GM12878 (cell line): ENCODE data around the gene SAMD9L. TPM values are rescaled to one million over a fixed set of nuclear protein-coding genes. Genes with fewer than 3 reads are reported as not detected.

Experiments
- ATAC-seq: fragments of 200-7000 bp; cut with Tn5 transposase; 3 replicates; pipeline ENCODE4 v1.9.1; 2020; ENCODE audit warnings: mild to moderate bottlenecking, moderate library complexity
- Bru-seq: library from RNA; stranded (reverse); fragments of 400-500 nt; gene quantifications from one replicate; lab custom pipeline; 2021; lab: Mats Ljungman, UMichigan
- BruChase-seq, 2 experiments: library from RNA; stranded (reverse); fragments of 400-500 nt; gene quantifications; one replicate each; lab custom pipeline; 2021; lab: Mats Ljungman, UMichigan
- BruUV-seq: library from RNA; stranded (reverse); fragments of 400-500 nt; replicated peaks from 2 replicates; lab custom pipeline; 2021; lab: Mats Ljungman, UMichigan
- CTCF ChIA-PET: fragments of 300-600 bp; sonication (Branson Sonifier 250); formaldehyde crosslinking; extraction: SDS; loops from one replicate; lab custom pipeline; 2021; ENCODE audit warnings: inconsistent platforms; lab: Yijun Ruan, JAX
- POLR2A ChIA-PET: fragments of 350-600 bp; formaldehyde crosslinking; extraction: SDS; loops from one replicate; lab custom pipeline; 2021; ENCODE audit warnings: inconsistent platforms; lab: Charles Lee
- RAD21 ChIA-PET: fragments of 300-600 bp; sonication (Branson Sonifier 250); formaldehyde crosslinking; loops from one replicate; lab custom pipeline; 2023; ENCODE audit warnings: antibody characterized with exemption; ENCODE audit not compliant: unreplicated experiment; lab: Charles Lee
- SMC1A ChIA-PET: fragments of 300-600 bp; sonication (Branson Sonifier 250); formaldehyde crosslinking; loops from one replicate; lab custom pipeline; 2023; ENCODE audit not compliant: unreplicated experiment, uncharacterized antibody; lab: Charles Lee
- DNase-seq: peaks from one replicate; pipeline ENCODE4 v3.0.0-alpha.2; 2011; ENCODE audit warnings: low read depth, low spot score
- FAIRE-seq: peaks from 3 replicates; lab custom pipeline; 2011; peaks lifted over from hg19 to GRCh38; lab: Jason Lieb, UNC
- H2AFZ ChIP-seq: 2 replicates; pipeline ENCODE4 v1.6.0; 2011; ENCODE audit warnings: low read depth, low read length, control low read depth; ENCODE audit not compliant: control insufficient read depth
- H3K27ac ChIP-seq: 2 replicates; pipeline ENCODE4 v1.5.1; 2011; ENCODE audit warnings: control low read depth; ENCODE audit not compliant: control insufficient read depth, insufficient read depth
- H3K27me3 ChIP-seq, 2 experiments: replicated peaks in 1 of 2; 2 replicates each; pipeline versions ENCODE4 v1.6.0 to v1.6.1; 2011; ENCODE audit warnings: low read length in 1 of 2; ENCODE audit not compliant: control insufficient read depth in 2 of 2, insufficient read depth in 2 of 2
- H3K36me3 ChIP-seq, 2 experiments: 2 replicates each; pipeline ENCODE4 v1.5.1; 2011; ENCODE audit warnings: low read length in 1 of 2; ENCODE audit not compliant: control insufficient read depth in 2 of 2, insufficient read depth in 2 of 2
- H3K4me1 ChIP-seq: 2 replicates; pipeline ENCODE4 v1.6.1; 2011; ENCODE audit warnings: mild to moderate bottlenecking, low read length, moderate library complexity, mixed read lengths; ENCODE audit not compliant: control insufficient read depth, insufficient read depth
- H3K4me2 ChIP-seq: 2 replicates; pipeline ENCODE4 v1.6.0; 2011; ENCODE audit warnings: control low read depth; ENCODE audit not compliant: control insufficient read depth, insufficient read depth
- H3K4me3 ChIP-seq: fragments of 200-600 bp; sonication (generic); 2 replicates; pipeline ENCODE4 v1.5.1; 2016
- H3K79me2 ChIP-seq: 2 replicates; pipeline ENCODE4 v1.6.0; 2011; ENCODE audit warnings: low read length; ENCODE audit not compliant: control insufficient read depth, insufficient read depth
- H3K9ac ChIP-seq: 2 replicates; pipeline ENCODE4 v1.8.0; 2011; ENCODE audit warnings: low read length, control low read depth, mixed read lengths; ENCODE audit not compliant: control insufficient read depth, insufficient read depth
- H3K9me3 ChIP-seq: replicated peaks from 3 replicates; pipeline ENCODE4 v1.5.1; 2011; ENCODE audit warnings: mild to moderate bottlenecking, low read length; ENCODE audit not compliant: control insufficient read depth, insufficient read depth
- H4K20me1 ChIP-seq: 2 replicates; pipeline ENCODE4 v1.6.0; 2011; ENCODE audit not compliant: control insufficient read depth, insufficient read depth
- EED ChIP-seq: sonication (generic); IDR thresholded peaks from 2 replicates; pipeline ENCODE4 v1.6.1; 2016; ENCODE audit warnings: antibody characterized with exemption, low read depth
- GATAD2B ChIP-seq: fragments of 450-650 bp; conservative IDR thresholded peaks from 2 replicates; pipeline ENCODE4 v1.6.1; 2017; ENCODE audit warnings: low read depth, mild to moderate bottlenecking, moderate library complexity
- JUNB ChIP-seq: IDR thresholded peaks from 2 replicates; pipeline ENCODE4 v1.6.1; 2016; ENCODE audit warnings: antibody characterized with exemption, mild to moderate bottlenecking
- NFYA ChIP-seq: IDR thresholded peaks from 2 replicates; pipeline ENCODE4 v1.6.1; 2011; ENCODE audit warnings: low read depth, mild to moderate bottlenecking, low read length, improper control_type of control experiment, borderline replicate concordance
- NRF1 ChIP-seq: conservative IDR thresholded peaks from 2 replicates; pipeline ENCODE4 v1.6.1; 2011; ENCODE audit warnings: mild to moderate bottlenecking, low read depth, low read length, improper control_type of control experiment
- RBBP5 ChIP-seq: fragments of 200-600 bp; sonication (generic); conservative IDR thresholded peaks from 2 replicates; pipeline ENCODE4 v1.6.1; 2016
- SIN3A ChIP-seq: IDR thresholded peaks from 2 replicates; pipeline ENCODE4 v1.6.1; 2012; ENCODE audit warnings: low read depth, low read length, improper control_type of control experiment
- SPI1 ChIP-seq: IDR thresholded peaks from 2 replicates; pipeline ENCODE4 v1.6.1; 2011; ENCODE audit warnings: low read depth, mild to moderate bottlenecking, low read length, moderate library complexity, borderline replicate concordance; ENCODE audit not compliant: insufficient read depth
- TAF1 ChIP-seq: IDR thresholded peaks from 2 replicates; pipeline ENCODE4 v1.6.1; 2011; ENCODE audit warnings: mild to moderate bottlenecking, low read depth, low read length, borderline replicate concordance
- WGBS: methylation state at CpG from one replicate; pipeline ENCODE4 v1.1.6; 2016; ENCODE audit warnings: low lambda C conversion rate; ENCODE audit not compliant: insufficient replicate concordance, insufficient coverage; ENCODE audit errors: missing lambda C conversion rate; 5-methylcytosine and 5-hydroxymethylcytosine counted together
- in situ Hi-C: fragments of 300-500 bp; cut with MboI; formaldehyde crosslinking; loops from 9 replicates; pipeline ENCODE4 v1.14.3; 2018; ENCODE audit warnings: mixed read lengths
- intact Hi-C: fragments of 100-400 bp; cut with micrococcal nuclease; formaldehyde crosslinking; loops from one replicate; pipeline ENCODE4 v1.14.2; 2022; ENCODE audit not compliant: unreplicated experiment
- long read RNA-seq, 2 experiments: library from polyadenylated mRNA; unstranded; transcript quantifications; one replicate each; pipeline ENCODE4 v2.0.0, GENCODE V29; 2019 to 2020
- polyA minus RNA-seq, 3 experiments: library from RNA; depleted of rRNA, polyadenylated mRNA; stranded (reverse); fragments of >200 nt; gene quantifications; 2 replicates each; pipeline ENCODE4 v1.2.3, GENCODE V29; 2011
- polyA plus RNA-seq, 11 experiments: library from polyadenylated mRNA; depleted of rRNA in 4 of 11; unstranded in 6 of 11; stranded (reverse) in 5 of 11; fragments of >200 nt; fragmentation: Nextera tagmentation in 4 of 11; fragmentation: Illumina TruSeq in 1 of 11; extraction: Ambion mirVana in 4 of 11; extraction: Trizol in 1 of 11; gene quantifications; 1 replicate in 1 of 11; 2 replicates in 10 of 11; pipeline versions ENCODE4 v1.2.1 to v1.2.3, GENCODE V29; 2011 to 2016; ENCODE audit warnings: inconsistent platforms in 2 of 11, missing spikeins in 2 of 11, low read depth in 1 of 11
- total RNA-seq, 4 experiments: library from RNA; depleted of rRNA in 3 of 4; stranded (reverse); fragments of >200 nt in 3 of 4; fragmentation: Illumina TruSeq in 1 of 4; extraction: Trizol in 1 of 4; gene quantifications; 2 replicates each; pipeline versions ENCODE4 v1.2.1 to v1.2.3, GENCODE V29; 2013 to 2021

Gene SAMD9L
- total RNA-seq (2013; cell fraction: nucleolus; rRNA removed) = 91.6 and 94.2 TPM in 2 replicates
- 28.2 and 38.1 TPM in 2 replicates for total RNA-seq (2014; rRNA removed)
- 45.4 and 51.8 TPM in 2 replicates for total RNA-seq (2014; rRNA removed; fragmentation: Illumina TruSeq; extraction: Trizol)
- 29.9 and 34.7 TPM in 2 replicates for total RNA-seq (2021)
- 38.8 TPM for polyA plus RNA-seq (2011; ENCODE audit: low read depth)
- polyA plus RNA-seq (2011; rRNA removed) = 51.3 and 87.8 TPM in 2 replicates
- polyA plus RNA-seq (2011; cell fraction: cytosol; rRNA removed) = 14.0 and 15.7 TPM in 2 replicates
- polyA plus RNA-seq (2011; cell fraction: nucleus; rRNA removed) = 76.7 and 81.6 TPM in 2 replicates
- 17.4 and 23.4 TPM in 2 replicates for polyA plus RNA-seq (2012)
- polyA plus RNA-seq (2014; fragmentation: Illumina TruSeq; extraction: Trizol) = 38.4 and 51.0 TPM in 2 replicates
- polyA plus RNA-seq (2014; fragmentation: Nextera tagmentation; extraction: Ambion mirVana) = 10 to 100 TPM; 22.3 to 29.2 TPM
- polyA plus RNA-seq (2014; rRNA removed) = 24.1 and 26.9 TPM in 2 replicates
- 10 to 100 TPM; 28.6 to 30.4 TPM for polyA plus RNA-seq (2016; fragmentation: Nextera tagmentation; extraction: Ambion mirVana)
- polyA minus RNA-seq (2011; rRNA and poly(A)+ RNA removed) = 33.7 and 42.6 TPM in 2 replicates
- 15.8 and 16.7 TPM in 2 replicates for polyA minus RNA-seq (2011; cell fraction: cytosol; rRNA and poly(A)+ RNA removed)
- polyA minus RNA-seq (2011; cell fraction: nucleus; rRNA and poly(A)+ RNA removed) = 33.4 and 38.1 TPM in 2 replicates
- Bru-seq, nascent RNA = percentile 94 among the genes with signal in this experiment
- percentile 95 among the genes with signal in this experiment for BruChase-seq, experiment 1, labeled RNA remaining after a 6-hour chase
- percentile 96 among the genes with signal in this experiment for BruChase-seq, experiment 2, labeled RNA remaining after a 2-hour chase
- long read RNA-seq, experiment 1, full-length matches to known transcripts = 14 of 19 reads
- long read RNA-seq, experiment 1, partial matches to known transcripts = 1 of 19 reads
- long read RNA-seq, experiment 1, other reads (novel, unspliced or antisense) = 4 of 19 reads
- long read RNA-seq, experiment 2, full-length matches to known transcripts = 125 of 215 reads
- long read RNA-seq, experiment 2, partial matches to known transcripts = 7 of 215 reads
- long read RNA-seq, experiment 2, other reads (novel, unspliced or antisense) = 83 of 215 reads

- ATAC-seq (peak; percentile 79), FAIRE-seq (no peak)
- H3K4me3 ChIP-seq = peak within 1 kb of the TSS; percentile 91
- no peaks in the 10 kb centered on the region for H4K20me1 ChIP-seq
- peak within 1 kb of the TSS; percentile 93 for H2AFZ ChIP-seq
- SMC1A ChIA-PET = interaction anchor here (1.5 to 5.8 kb wide), 5 partner anchors 17 to 111 kb away, joined by 3 to 58 read pairs (median 4); partner anchors contain the start of genes HEPACAM2 and SAMD9
- peaks cover 10% of the 10 kb centered on the region; the same call in 1 of the 2 replicates for H3K4me1 ChIP-seq
- 0% methylated on average over 2 of the region's 2 CpGs for WGBS
- peaks cover 32% of the 10 kb centered on the region for H3K79me2 ChIP-seq
- H3K9ac ChIP-seq = peak within 1 kb of the TSS; percentile 63
- H3K9me3 ChIP-seq = no peaks in the 10 kb centered on the region
- intact Hi-C loops = loop anchor here (1.0 kb wide), 2 partner anchors 17 to 80 kb away; no protein-coding TSS in a partner anchor
- BruUV-seq = no TSS peak
- H3K36me3 ChIP-seq = peaks cover 0 to 23% of the 10 kb centered on the region in 2 experiments; a peak in 3 of 4 replicates
- TF ChIP-seq SIN3A (0 out of 2 replicates have a peak, but pooled peaks have one; percentile 45), GATAD2B (no peak), SPI1 (peak; percentile 18; the same call in 1 of the 2 replicates), JUNB (0 out of 2 replicates have a peak, but pooled peaks have one; percentile 2), NRF1 (no peak), EED (no peak), TAF1 (0 out of 2 replicates have a peak, but pooled peaks have one; percentile 17), RBBP5 (no peak), NFYA (no peak)
- TF ChIP-seq, all 136 proteins: peak for 4
- H3K27ac ChIP-seq = peak within 1 kb of the TSS; percentile 84
- RAD21 ChIA-PET = interaction anchor here (2.6 to 4.7 kb wide), 2 partner anchors 17 to 30 kb away, joined by 9 to 35 read pairs; partner anchors contain the start of gene SAMD9
- in situ Hi-C loops = no loop called here
- POLR2A ChIA-PET = interaction anchor here (4.2 kb wide), 1 partner anchor 31 kb away, joined by 33 read pairs; the partner anchor contains the start of gene SAMD9
- DNase-seq = no peak
- peak within 1 kb of the TSS; percentile 72 for H3K4me2 ChIP-seq
- CTCF ChIA-PET = interaction anchor here (1.1 to 2.0 kb wide), 4 partner anchors 10 to 83 kb away, joined by 3 to 10 read pairs (median 4); no protein-coding TSS in a partner anchor
- no peaks in the 10 kb centered on the region for H3K27me3 ChIP-seq
These were observed at the start of gene SAMD9L for GRCh38 chr7:93148144-93148543. TSS of gene SAMD9L (minus strand) at chr7:93148385. CDS start at chr7:93135971, 12,414 bp downstream.
